Psoas muscle (tissue), 8 donors: ENCODE measurements around the gene DNAH6. TPM values are rescaled to one million over a fixed set of nuclear protein-coding genes. Genes with fewer than 3 reads are reported as not detected.

Experiments used
- ATAC-seq, 4 donors: fragments of 200-7000 bp; cut with Tn5 transposase; one replicate each; pipeline ENCODE4 v1.9.1; 2020; ENCODE audit warnings: moderate library complexity in 3 of 4, mild to moderate bottlenecking in 2 of 4
- DNase-seq, 2 donors: peaks; one replicate each; pipeline ENCODE4 v3.0.0-alpha.2; 2020
- H3K27ac ChIP-seq: fragments of 200-600 bp; one replicate; pipeline ENCODE4 v1.8.0; 2022
- H3K27me3 ChIP-seq, 3 donors: fragments of 200-600 bp in 1 of 3; one replicate each; pipeline versions ENCODE4 v1.6.1 to v1.8.0; 2013 to 2022; ENCODE audit warnings: low read length in 2 of 3, mild to moderate bottlenecking in 2 of 3, moderate library complexity in 1 of 3; ENCODE audit not compliant: insufficient read depth in 3 of 3
- H3K36me3 ChIP-seq, 2 donors: fragments of 200-600 bp in 1 of 2; one replicate each; pipeline versions ENCODE4 v1.6.1 to v1.8.0; 2013 to 2022; ENCODE audit warnings: low read depth in 1 of 2, mild to moderate bottlenecking in 1 of 2, moderate library complexity in 1 of 2; ENCODE audit not compliant: insufficient read depth in 1 of 2
- H3K4me1 ChIP-seq: fragments of 200-600 bp; one replicate; pipeline ENCODE4 v1.8.0; 2022
- H3K4me3 ChIP-seq: fragments of 200-600 bp; one replicate; pipeline ENCODE4 v1.8.0; 2022; ENCODE audit warnings: mild to moderate bottlenecking
- H3K9me3 ChIP-seq: fragments of 200-600 bp; one replicate; pipeline ENCODE4 v1.8.0; 2022
- CTCF ChIP-seq: fragments of 200-600 bp; IDR thresholded peaks from one replicate; pipeline ENCODE4 v1.8.0; 2022; ENCODE audit warnings: antibody characterized with exemption
- WGBS, 3 donors: extraction: QIAGEN DNeasy Blood & Tissue Kit; methylation state at CpG; one replicate each; pipeline versions ENCODE4 v1.1.6 to v1.1.7; 2013; 5-methylcytosine and 5-hydroxymethylcytosine counted together
- intact Hi-C, 2 donors: fragments of 100-400 bp; cut with DNase I; formaldehyde crosslinking; loops; one replicate each; pipeline versions ENCODE4 v1.11.0 to v1.14.2; 2022
- polyA plus RNA-seq, 3 donors: library from polyadenylated mRNA; stranded (reverse); fragments of 200-250 nt; gene quantifications; one replicate each; pipeline ENCODE4 v1.2.3, GENCODE V29; 2013
- total RNA-seq, 4 donors: library from RNA; stranded (reverse); fragmentation: NEBNext Ultra II Directional in 2 of 4; extraction: Animal tissue kit (Norgen Biotek cat#: 25700) in 2 of 4; gene quantifications; one replicate each; pipeline versions ENCODE4 v1.2.1 to v1.2.4, GENCODE V29; 2021 to 2023
- donor health status: healthy with polysubstance abuse.
- donor health status: DM: no; HTN: no; CAD: no; lungs with moderate emphysema.
- donor health status: Bipolar disorder and iron deficiency.
- donor health status: healthy.
- donor health status: DM: yes; HTN: yes; CAD: no.
- donor health status: DM: no; HTN: no; CAD: no.
- donor health status: DM: no; HTN: no; CAD: no.
- donor health status: DM: yes; HTN: yes; CAD: no.

The DNAH6 gene
- total and polyA plus RNA-seq, 7 donors = 0.01 to 0.09 (median 0.07) TPM; not detected in 3

DNA sequence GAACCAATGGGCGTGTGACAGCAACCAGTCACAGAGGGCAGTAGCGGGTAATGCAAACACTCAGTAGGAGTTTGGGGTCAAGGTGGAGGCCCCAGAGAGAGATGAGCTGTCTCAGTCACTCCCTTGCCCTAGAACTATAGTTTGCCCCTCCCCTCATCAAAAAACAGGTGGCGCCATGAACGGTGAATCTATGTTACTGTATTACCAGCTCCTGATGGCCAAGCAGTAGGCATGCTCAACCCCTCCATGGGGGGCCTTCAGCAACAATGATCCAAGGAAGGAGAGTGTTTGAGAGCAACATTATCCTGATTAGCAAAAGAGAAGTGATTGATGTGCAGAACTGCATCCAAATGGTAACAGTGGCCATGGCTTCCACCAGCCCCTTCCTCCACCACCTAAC is 334.2 kb downstream of the DNAH6 start:
- peaks cover 0 to 3% (median 0%) of the 10 kb centered on the region in 3 donors for H3K27me3 ChIP-seq
- DNase-seq = no peak
- no peak overlapping the region for H3K27ac ChIP-seq
- H3K4me1 ChIP-seq = no peaks in the 10 kb centered on the region
- no peaks in the 10 kb centered on the region for H3K36me3 ChIP-seq
- TF ChIP-seq CTCF = no peak
- no peak overlapping the region for H3K4me3 ChIP-seq
- WGBS, 3 donors = 83 to 89% (median 84%) methylated on average over 4 of the region's 4 CpGs
- no peaks in the 10 kb centered on the region for H3K9me3 ChIP-seq
- ATAC-seq = no peak
- intact Hi-C loops = no loop called here

- DNase-seq = no peak
- TF ChIP-seq CTCF = no peak
- intact Hi-C loops = no loop called here
- Histone ChIP-seq H3K27me3 (peaks cover 0 to 3% (median 0%) of the 10 kb centered on the region in 3 donors), H3K9me3 (no peaks in the 10 kb centered on the region), H3K4me1 (no peaks in the 10 kb centered on the region), H3K27ac (no peak overlapping the region), H3K36me3 (no peaks in the 10 kb centered on the region), H3K4me3 (no peak overlapping the region)
- ATAC-seq = no peak
- 56 to 75% (median 67%) methylated on average over 3 of the region's 3 CpGs for WGBS, 3 donors
Observed at GRCh38 chr2:84851876-84852275, 335.6 kb downstream of the DNAH6 start.

GRCh38 chr2:84854850-84855249 is 338.6 kb downstream of the DNAH6 start:
- Histone ChIP-seq H3K4me1 (no peaks in the 10 kb centered on the region), H3K27ac (no peak overlapping the region), H3K36me3 (no peaks in the 10 kb centered on the region), H3K9me3 (no peaks in the 10 kb centered on the region), H3K4me3 (no peak overlapping the region), H3K27me3 (peaks cover 0 to 3% (median 0%) of the 10 kb centered on the region in 3 donors)
- TF ChIP-seq CTCF = no peak
- intact Hi-C loops = no loop called here
- no peak for ATAC-seq
- 57 to 66% (median 63%) methylated on average over 4 of the region's 4 CpGs for WGBS, 3 donors
- no peak for DNase-seq

DNA sequence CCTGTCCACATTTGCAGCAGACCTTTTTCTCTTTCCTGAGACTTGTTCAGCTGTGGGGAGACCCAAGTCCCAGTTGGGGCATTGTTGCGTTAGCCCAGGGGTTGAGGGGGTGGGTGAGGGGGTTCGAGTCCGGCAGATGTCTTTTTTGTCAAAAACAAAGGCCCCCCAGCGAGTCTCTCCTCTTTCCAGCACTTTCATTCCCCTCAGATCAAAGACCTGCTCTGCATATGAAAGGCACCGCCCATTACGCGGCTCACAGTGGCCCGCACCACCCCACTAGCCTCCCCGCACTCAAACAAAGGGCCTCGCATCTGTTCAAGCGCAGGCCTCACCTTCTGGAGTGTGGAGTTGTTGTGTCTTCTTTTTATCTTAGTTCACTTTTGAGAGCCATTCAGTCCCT is 339.4 kb downstream of the DNAH6 start:
- Histone ChIP-seq H3K36me3 (no peaks in the 10 kb centered on the region), H3K27ac (no peak overlapping the region), H3K27me3 (peaks cover 0 to 3% (median 0%) of the 10 kb centered on the region in 3 donors), H3K4me1 (no peaks in the 10 kb centered on the region), H3K4me3 (no peak overlapping the region), H3K9me3 (no peaks in the 10 kb centered on the region)
- WGBS, 3 donors = 22 to 33% (median 25%) methylated on average over 11 of the region's 11 CpGs
- DNase-seq (no peak), ATAC-seq (no peak)
- intact Hi-C loops = no loop called here
- TF ChIP-seq CTCF = no peak

DNA sequence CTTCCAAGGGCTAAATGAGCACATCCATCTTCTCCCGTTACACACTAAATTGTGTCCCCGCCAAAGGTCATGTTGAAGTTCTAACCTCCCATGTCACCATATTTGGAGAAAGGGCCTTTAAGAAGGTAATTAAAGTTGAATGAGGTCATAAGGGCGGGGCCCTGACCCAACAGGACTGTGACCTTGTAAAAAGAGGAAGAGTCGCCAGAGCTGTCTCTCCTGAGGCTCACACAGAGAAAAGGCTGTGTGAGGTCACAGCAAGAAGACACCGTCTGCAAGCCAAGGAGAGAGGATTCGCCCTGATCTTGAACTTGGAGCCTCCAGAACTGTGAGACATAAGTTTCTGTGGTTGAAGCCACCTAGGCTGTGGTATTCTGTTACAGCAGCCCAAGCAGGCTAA is 340.5 kb downstream of the DNAH6 start:
- intact Hi-C loops = no loop called here
- no peak for ATAC-seq
- no peak for DNase-seq
- H3K36me3 ChIP-seq = no peaks in the 10 kb centered on the region
- H3K4me3 ChIP-seq = no peak overlapping the region
- WGBS, 3 donors = 62 to 64% (median 64%) methylated on average over 6 of the region's 6 CpGs
- TF ChIP-seq CTCF = no peak
- H3K27me3 ChIP-seq = peaks cover 0 to 3% (median 0%) of the 10 kb centered on the region in 3 donors
- no peak overlapping the region for H3K27ac ChIP-seq
- no peaks in the 10 kb centered on the region for H3K4me1 ChIP-seq
- H3K9me3 ChIP-seq = no peaks in the 10 kb centered on the region
